HepG2 (cell line): ENCODE measurements around the gene ATL2. TPM values are rescaled to one million over a fixed set of nuclear protein-coding genes. Genes with fewer than 3 reads are reported as not detected.

ENCODE experiments used
- KDM1A ChIP-seq: IDR thresholded peaks from 2 replicates; pipeline ENCODE4 v1.6.1; 2016; ENCODE audit warnings: missing compliant biosample characterization
- PBX2 ChIP-seq: IDR thresholded peaks from 2 replicates; pipeline ENCODE4 v1.6.1; 2016; ENCODE audit warnings: control low read depth
- ZBTB40 ChIP-seq, 2 experiments: fragments of 450-650 bp in 1 of 2; sonication (generic) in 1 of 2; formaldehyde crosslinking in 1 of 2; IDR thresholded peaks; 2 replicates each; pipeline versions ENCODE4 v1.6.1 to v1.8.0; 2016 to 2022; ENCODE audit warnings: antibody characterized with exemption in 1 of 2, mild to moderate bottlenecking in 1 of 2, missing genetic modification reagents in 1 of 2
- ZFP36L2 ChIP-seq: sonication (generic); formaldehyde crosslinking; IDR thresholded peaks from 2 replicates; pipeline ENCODE4 v1.4.0; 2020; ENCODE audit warnings: missing genetic modification reagents
- ZNF260 ChIP-seq: sonication (generic); formaldehyde crosslinking; IDR thresholded peaks from 2 replicates; pipeline ENCODE4 v1.4.0; 2020; ENCODE audit warnings: missing genetic modification reagents, low read depth, mild to moderate bottlenecking, borderline replicate concordance
- ZNF414 ChIP-seq: sonication (generic); formaldehyde crosslinking; IDR thresholded peaks from 2 replicates; pipeline ENCODE4 v1.5.0; 2020; ENCODE audit warnings: missing genetic modification reagents
- polyA plus RNA-seq, 8 experiments: library from polyadenylated mRNA; depleted of rRNA in 3 of 8; stranded (reverse) in 7 of 8; unstranded in 1 of 8; fragments of >200 nt; fragmentation: Illumina TruSeq in 4 of 8; extraction: Trizol in 4 of 8; gene quantifications; 2 replicates each; pipeline versions ENCODE4 v1.2.1 to v1.2.3, GENCODE V29; 2011 to 2016; ENCODE audit warnings: low read depth in 4 of 8, missing spikeins in 1 of 8, mixed read lengths in 1 of 8; ENCODE audit not compliant: insufficient read depth in 1 of 8
- total RNA-seq, 5 experiments: library from RNA; depleted of rRNA; stranded (reverse); fragments of >200 nt; fragmentation: Illumina TruSeq; extraction: Trizol; gene quantifications; 2 replicates each; pipeline ENCODE4 v1.2.3, GENCODE V29; 2016; ENCODE audit warnings: low read depth in 1 of 5

Gene ATL2
- total and polyA plus RNA-seq, 2 of the 13 experiments (the other 11 are each of a cell fraction or from before 2014, with no cell fraction given) = 56.5 to 119 TPM

- TF ChIP-seq ZBTB40 (IDR thresholded peaks at IDR 0.05) (peak; percentile 11; the same call in 1 of the 2 replicates), ZBTB40 (CRISPR knock-in tag; IDR thresholded peaks at IDR 0.05) (no peak; the same call in 1 of the 2 replicates), ZNF414 (no peak), ZNF260 (CRISPR knock-in tag) (no peak), PBX2 (no peak), KDM1A (CRISPR knock-in tag) (no peak), ZFP36L2 (no peak)
These were observed 121.9 kb downstream of the ATL2 start (continued) for GRCh38 chr2:38255211-38255610.
